Activated naive CD4-positive, alpha-beta T cell treated with Interleukin-2 at 50 U/mL for 16 hours (primary cell): Measurements from ENCODE around the gene PCDHB10.
"Not testable (repeated sequence)": the region's sequence is repeated elsewhere in the genome, so short reads cannot be mapped to it uniquely, and the experiment has no call there.

Source experiments
- DNase-seq: peaks from one replicate; pipeline ENCODE4 v3.0.0-alpha.2; 2020

PCDHB10 gene

GRCh38 chr5:141188682-141189081 lies 3.5 kb upstream of the PCDHB10 start:
- not testable (repeated sequence) for DNase-seq

GRCh38 chr5:141189131-141189530 lies 3.0 kb upstream of the PCDHB10 start:
- DNase-seq: not testable (repeated sequence)

- DNase-seq: not testable (repeated sequence)
Measured at GRCh38 chr5:141194332-141194731, 2.2 kb downstream of the PCDHB10 start.

GRCh38 chr5:141196363-141196762 lies 4.2 kb downstream of the PCDHB10 start:
- no peak for DNase-seq

GRCh38 chr5:141199359-141200235 lies 7.4 kb downstream of the PCDHB10 start, which contains the start of gene PCDHB11:
Gene PCDHB11, plus strand, starts transcription at chr5:141199627. Its CDS starts 148 bp downstream, at chr5:141199775.
- no peak for DNase-seq

GRCh38 chr5:141201126-141201525 lies 9.0 kb downstream of the PCDHB10 start:
- not testable (repeated sequence) for DNase-seq

GRCh38 chr5:141201646-141202045 lies 9.5 kb downstream of the PCDHB10 start:
- DNase-seq: not testable (repeated sequence)

- no peak for DNase-seq
Measured at GRCh38 chr5:141208478-141208877, 16.3 kb downstream of the PCDHB10 start, which contains the start of gene PCDHB12. Gene PCDHB12, plus strand, starts transcription at chr5:141208719. Its CDS starts 189 bp downstream, at chr5:141208908.

GRCh38 chr5:141210281-141210680 lies 18.1 kb downstream of the PCDHB10 start:
- not testable (repeated sequence) for DNase-seq

GRCh38 chr5:141210849-141211248 lies 18.7 kb downstream of the PCDHB10 start:
- not testable (repeated sequence) for DNase-seq

GRCh38 chr5:141213656-141214339 lies 21.6 kb downstream of the PCDHB10 start, which contains the start of gene PCDHB13:
Gene PCDHB13, plus strand, starts transcription at chr5:141213919. Its CDS starts 205 bp downstream, at chr5:141214124.
- DNase-seq: peak; percentile 17

- DNase-seq: not testable (repeated sequence)
Measured at GRCh38 chr5:141214583-141214982, 22.4 kb downstream of the PCDHB10 start.

GRCh38 chr5:141215504-141215903 lies 23.4 kb downstream of the PCDHB10 start:
- DNase-seq: not testable (repeated sequence)

- DNase-seq: not testable (repeated sequence)
Measured at GRCh38 chr5:141216035-141216434, 23.9 kb downstream of the PCDHB10 start.

- DNase-seq: no peak
Measured at GRCh38 chr5:141223112-141223783, 31.1 kb downstream of the PCDHB10 start, which contains the start of gene PCDHB14. Gene PCDHB14, plus strand, starts transcription at chr5:141223343. Its CDS starts 163 bp downstream, at chr5:141223506.

- DNase-seq: not testable (repeated sequence)
Measured at GRCh38 chr5:141224844-141225243, 32.7 kb downstream of the PCDHB10 start.

GRCh38 chr5:141225421-141225820 lies 33.3 kb downstream of the PCDHB10 start:
- DNase-seq: not testable (repeated sequence)

GRCh38 chr5:141234109-141234667 lies 42.0 kb downstream of the PCDHB10 start:
- no peak for DNase-seq

- DNase-seq: not testable (repeated sequence)
Measured at GRCh38 chr5:141235922-141236321, 43.8 kb downstream of the PCDHB10 start.

- DNase-seq: no peak
Measured at GRCh38 chr5:141236516-141237313, 44.6 kb downstream of the PCDHB10 start.

GRCh38 chr5:141241496-141241895 lies 49.3 kb downstream of the PCDHB10 start:
- DNase-seq: no peak
